Fibroblast of villous mesenchyme (primary cell): Measurements from ENCODE around the gene MEF2D. TPM values are rescaled to one million over a fixed set of nuclear protein-coding genes. Genes with fewer than 3 reads are reported as not detected.

Experiments
- DNase-seq: peaks from one replicate; pipeline ENCODE4 v3.0.0-alpha.2; 2010; ENCODE audit warnings: low read depth
- H3K4me3 ChIP-seq: 2 replicates; pipeline ENCODE4 v1.5.1; 2011; ENCODE audit warnings: low read depth, mild to moderate bottlenecking, low read length
- total RNA-seq: library from RNA; depleted of rRNA; stranded (reverse); fragments of >200 nt; gene quantifications from 2 replicates; pipeline ENCODE4 v1.2.3, GENCODE V29; 2012
- TF ChIP-seq, protein P1 (sequence below): IDR thresholded peaks from 2 replicates; pipeline ENCODE4 v1.5.1; 2012; ENCODE audit warnings: low read depth, mild to moderate bottlenecking, low read length; ENCODE audit not compliant: insufficient read depth

Gene MEF2D
- total RNA-seq, 1 donor, result 10.8 TPM

DNA sequence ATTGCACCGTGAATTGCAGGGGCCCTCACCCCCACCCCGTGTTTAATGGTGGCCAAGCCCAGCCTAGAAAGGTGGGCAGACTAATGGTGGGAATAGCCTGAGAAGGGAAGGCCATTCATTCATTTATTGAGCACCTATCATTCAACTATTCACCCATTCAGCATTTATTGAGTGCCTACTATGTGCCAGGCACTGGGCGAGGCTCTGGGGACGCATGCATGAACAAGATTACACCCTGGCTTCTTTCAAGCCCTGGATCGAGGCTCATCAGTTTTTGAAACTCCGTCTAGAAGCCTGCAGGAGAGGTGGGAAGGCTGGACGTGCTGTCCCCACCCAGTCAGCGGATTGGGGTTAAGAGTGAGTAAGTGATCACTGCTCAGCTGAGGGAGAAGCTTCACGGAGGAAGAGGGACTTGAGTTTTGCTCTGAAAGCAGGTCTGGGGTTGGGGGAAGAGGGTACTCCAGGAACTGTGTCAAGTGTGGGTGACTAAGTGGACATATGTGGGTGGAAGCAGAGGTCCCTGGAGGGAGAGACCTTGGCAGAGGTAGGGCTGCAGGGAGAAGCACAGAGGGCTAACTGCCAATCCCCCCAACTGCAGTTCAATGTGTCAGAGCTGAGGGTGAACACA, 35.6 kb downstream of the MEF2D start:
- no peak for DNase-seq
- TF ChIP-seq, protein P1, sequence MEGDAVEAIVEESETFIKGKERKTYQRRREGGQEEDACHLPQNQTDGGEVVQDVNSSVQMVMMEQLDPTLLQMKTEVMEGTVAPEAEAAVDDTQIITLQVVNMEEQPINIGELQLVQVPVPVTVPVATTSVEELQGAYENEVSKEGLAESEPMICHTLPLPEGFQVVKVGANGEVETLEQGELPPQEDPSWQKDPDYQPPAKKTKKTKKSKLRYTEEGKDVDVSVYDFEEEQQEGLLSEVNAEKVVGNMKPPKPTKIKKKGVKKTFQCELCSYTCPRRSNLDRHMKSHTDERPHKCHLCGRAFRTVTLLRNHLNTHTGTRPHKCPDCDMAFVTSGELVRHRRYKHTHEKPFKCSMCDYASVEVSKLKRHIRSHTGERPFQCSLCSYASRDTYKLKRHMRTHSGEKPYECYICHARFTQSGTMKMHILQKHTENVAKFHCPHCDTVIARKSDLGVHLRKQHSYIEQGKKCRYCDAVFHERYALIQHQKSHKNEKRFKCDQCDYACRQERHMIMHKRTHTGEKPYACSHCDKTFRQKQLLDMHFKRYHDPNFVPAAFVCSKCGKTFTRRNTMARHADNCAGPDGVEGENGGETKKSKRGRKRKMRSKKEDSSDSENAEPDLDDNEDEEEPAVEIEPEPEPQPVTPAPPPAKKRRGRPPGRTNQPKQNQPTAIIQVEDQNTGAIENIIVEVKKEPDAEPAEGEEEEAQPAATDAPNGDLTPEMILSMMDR, result no peak
- H3K4me3 ChIP-seq, result no peak overlapping the region

DNA sequence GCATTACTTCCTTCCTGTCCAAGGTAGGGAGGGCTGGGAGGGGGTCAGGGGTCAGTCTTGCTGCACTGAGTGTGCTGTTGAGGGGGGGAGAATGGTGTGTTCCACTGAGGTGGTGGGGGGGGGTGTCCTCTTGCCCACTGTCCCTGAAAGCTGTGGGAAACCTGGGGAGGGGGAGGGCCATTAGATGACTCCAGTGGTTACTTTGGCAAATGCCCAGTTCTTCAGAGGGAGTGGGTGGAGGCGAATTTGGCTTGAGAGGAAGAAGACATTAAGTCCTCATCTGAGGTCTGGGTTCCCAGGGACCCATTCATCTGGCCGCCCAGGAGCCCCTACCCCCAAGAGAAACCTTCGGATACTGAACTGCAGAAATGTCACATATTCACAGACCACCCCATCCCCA, 36.2 kb downstream of the MEF2D start:
- H3K4me3 ChIP-seq, result no peak overlapping the region
- DNase-seq, result no peak
- TF ChIP-seq, protein P1, result no peak

DNA sequence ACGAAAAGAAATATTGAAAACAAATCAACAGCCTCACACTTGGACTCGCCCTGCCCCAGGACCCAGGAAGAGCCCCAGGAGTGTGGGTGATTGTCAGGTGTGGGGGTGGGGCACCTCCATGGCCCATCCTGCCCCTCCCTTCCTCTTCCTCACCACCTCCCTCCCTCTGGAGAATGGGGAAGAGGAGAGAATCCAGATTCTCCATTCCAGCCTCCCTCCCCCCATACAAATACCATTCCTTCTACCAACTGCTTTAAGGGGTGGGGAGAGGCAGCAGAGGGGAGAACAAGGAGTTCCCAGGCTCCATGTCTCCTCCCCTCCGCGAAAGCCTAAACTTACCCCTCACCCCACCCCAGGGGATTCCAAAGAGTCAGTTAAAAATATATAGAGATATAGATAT, 36.7 kb downstream of the MEF2D start:
- no peak for DNase-seq
- TF ChIP-seq, protein P1, result no peak
- H3K4me3 ChIP-seq, result no peak overlapping the region

DNA sequence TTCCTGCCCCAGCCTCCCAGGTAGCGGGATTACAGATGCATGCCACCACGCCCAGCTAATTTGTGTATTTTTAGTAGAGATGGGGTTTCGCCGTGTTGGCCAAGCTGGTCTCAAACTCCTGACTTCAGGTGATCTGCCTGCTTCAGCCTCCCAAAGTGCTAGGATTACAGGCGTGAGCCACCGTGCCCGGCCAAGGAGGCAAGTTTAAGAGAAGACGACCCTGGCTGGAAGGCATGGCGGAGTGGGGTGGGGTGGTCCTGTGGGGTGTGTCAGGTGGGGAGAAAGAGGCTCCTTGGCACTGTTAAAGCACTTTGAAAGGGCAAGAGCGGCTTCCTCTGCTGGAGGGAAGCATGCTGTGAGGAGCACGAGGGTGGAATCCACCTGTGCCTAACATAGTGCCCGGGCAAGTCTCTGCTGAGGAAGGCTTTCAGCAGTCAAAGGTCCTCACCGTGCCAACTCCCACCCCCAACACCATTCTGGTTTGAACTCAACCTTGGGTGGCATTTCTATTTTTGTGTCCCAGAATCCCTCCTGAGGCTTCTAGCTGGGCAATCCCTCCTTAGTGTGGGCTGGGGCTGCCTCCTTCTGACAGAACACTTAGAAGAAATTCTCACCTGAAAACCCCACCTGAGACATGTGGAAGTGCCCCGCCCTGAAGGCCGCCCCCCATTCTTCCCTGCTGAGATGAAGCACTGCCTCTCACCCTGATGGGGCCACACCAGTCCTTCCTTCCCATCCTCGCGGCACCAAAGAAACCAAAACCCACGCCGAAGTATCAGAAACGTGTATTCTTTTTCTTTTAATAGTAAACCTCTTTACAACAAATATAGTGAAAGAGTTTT, 37.4 kb downstream of the MEF2D start:
- no peak for DNase-seq
- TF ChIP-seq, protein P1, result no peak

DNA sequence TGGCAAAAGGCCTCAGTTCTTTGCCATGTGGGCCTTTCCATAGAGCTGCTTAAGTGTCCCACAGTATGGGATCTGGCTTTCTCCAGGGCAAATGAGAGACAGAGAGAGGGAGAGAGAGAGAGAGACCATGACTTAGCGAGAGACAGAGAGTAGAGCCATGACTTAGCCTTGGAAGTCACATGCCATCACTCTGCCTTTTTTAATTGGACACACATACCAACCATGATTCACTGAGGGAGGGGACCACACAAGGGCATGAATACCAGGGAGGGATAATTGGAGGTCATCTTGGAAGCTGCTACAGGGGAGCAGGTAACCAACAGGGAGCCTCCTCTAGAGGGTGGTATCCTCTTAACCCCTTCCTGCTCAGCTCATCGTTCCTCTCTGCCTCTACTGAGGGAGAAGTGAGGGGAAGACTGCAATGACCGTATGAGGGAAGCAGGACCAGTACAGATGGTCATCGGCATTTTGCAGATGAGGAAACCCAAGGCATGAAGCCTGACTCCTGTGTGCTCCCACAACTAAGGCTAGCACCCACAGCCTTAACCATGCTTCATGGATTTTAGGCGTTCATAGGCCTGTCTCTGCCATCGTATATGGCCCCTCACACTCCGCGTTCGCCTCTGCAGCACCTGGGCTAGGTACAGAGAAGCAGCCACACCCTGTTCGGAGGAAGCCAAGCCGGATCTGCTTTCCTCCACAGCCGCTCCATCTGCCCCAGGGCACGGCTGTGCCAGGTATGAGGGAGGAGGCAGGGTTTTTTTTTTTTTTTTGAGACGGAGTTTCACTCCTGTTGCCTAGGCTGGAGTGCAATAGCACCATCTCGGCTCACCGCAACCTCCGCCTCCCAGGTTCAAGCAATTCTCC, 38.6 kb downstream of the MEF2D start:
- no peak overlapping the region for H3K4me3 ChIP-seq
- TF ChIP-seq, protein P1, result no peak
- no peak for DNase-seq

More for the DNA sequence above, 37.4 kb downstream of the MEF2D start:
- H3K4me3 ChIP-seq, result no peak overlapping the region

DNA sequence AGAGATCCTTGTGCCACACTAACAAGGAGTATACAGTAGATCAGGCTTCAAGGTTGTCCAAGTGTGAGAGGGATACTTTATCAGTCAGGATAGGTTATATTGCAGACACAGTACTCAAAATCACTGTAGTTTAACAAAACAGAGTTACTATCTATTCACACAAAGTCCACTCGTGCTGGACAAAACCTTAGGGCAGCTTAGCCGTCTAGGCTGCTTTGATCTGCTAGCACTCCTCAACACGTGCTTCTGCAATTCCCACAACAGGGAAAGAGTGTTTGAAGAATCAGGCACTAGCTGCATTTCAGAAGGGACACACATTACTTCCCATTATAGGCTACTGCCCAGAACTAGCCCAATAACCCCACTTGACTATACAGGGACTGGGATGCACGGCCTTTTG, 39.5 kb downstream of the MEF2D start:
- TF ChIP-seq, protein P1, result no peak
- DNase-seq, result no peak
- no peak overlapping the region for H3K4me3 ChIP-seq
